GM18861 (cell line): ENCODE measurements around the gene CSH2.
"Not testable (repeated sequence)": the region's sequence is repeated elsewhere in the genome, so short reads cannot be mapped to it uniquely, and the experiment has no call there.

Experiments
- ATAC-seq: cut with Tn5 transposase; IDR thresholded peaks from one replicate; pipeline ENCODE4 v1.9.1; 2021; ENCODE audit not compliant: unreplicated experiment

CSH2 gene

GRCh38 chr17:63873577-63873976 lies at the start of gene CSH2:
CSH2 (minus strand) TSS chr17:63873677; CDS start chr17:63873614, 63 bp downstream.
- not testable (repeated sequence) for ATAC-seq

- ATAC-seq: not testable (repeated sequence)
Observed at GRCh38 chr17:63922402-63922801, 48.9 kb upstream of the CSH2 start.

- not testable (repeated sequence) for ATAC-seq
Observed at GRCh38 chr17:63920779-63921178, 47.3 kb upstream of the CSH2 start.

DNA sequence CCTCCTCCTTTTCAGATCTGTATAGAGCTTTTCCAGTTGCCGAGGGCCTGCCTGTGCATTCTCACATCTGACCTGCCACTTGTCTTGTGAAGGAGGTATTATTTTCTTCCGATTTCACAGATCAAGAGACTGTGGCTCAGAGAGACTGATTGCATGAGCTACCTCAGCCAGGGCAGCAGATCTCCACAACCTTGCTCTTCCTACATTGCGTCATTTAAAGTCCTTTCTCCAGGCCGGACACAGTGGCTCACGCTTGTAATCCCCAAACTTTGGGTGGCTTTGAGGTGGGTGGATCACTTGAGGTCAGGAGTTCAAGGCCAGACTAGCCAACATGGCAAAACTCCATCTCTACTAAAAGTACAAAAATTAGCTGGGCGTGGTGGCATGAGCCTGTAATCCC lies 46.6 kb upstream of the CSH2 start:
- not testable (repeated sequence) for ATAC-seq

DNA sequence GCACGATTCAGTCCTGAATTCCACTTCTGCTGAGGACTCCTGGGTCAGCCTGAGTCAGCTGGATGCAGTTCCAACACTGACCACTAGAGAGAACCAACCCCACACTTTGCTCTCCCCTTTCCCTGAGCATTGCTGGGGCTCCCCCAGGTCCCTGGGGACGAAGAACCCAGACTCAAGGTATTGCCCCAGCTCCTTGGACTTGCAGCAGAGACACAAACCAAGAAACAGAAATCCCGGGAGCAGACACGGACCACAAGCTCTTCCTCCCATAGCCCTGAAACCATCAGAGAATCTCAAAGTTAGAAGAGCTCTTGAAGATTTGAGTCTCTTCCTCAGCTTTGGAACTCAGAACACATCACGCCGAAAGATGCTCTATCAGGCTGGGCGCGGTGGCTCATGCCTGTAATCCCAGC lies 45.8 kb upstream of the CSH2 start:
- no peak for ATAC-seq

DNA sequence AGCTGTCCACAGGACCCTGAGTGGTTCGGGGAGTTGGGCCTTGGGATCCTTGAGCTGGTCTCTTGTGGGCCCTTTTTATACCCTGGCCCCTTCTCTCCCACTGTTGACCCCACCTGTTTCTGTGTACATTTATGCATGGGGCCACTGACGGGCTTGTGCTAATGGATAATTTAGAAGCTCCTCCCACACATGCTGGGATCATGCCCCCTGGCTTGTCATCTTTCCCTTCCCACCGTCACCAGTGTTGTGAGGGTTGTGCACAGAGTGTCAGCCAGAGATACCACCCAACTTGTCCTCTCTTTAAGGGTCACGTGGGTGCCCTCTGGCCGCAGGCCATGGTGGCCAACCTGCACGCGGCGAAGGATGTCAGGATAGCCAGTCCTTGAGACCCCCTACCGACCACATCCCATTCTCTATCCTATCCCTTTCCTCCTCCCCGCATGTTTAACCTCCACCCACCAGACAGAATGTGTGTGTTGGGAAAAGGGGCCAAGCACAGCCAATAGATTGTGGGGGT lies 45.4 kb upstream of the CSH2 start, which contains the start of gene GH1:
TSS of gene GH1 (minus strand) at position 51 of the 517 bp plus-strand sequence. CDS start 63 bp downstream, outside the sequence.
- ATAC-seq: not testable (repeated sequence)

GRCh38 chr17:63918305-63918704 lies 44.8 kb upstream of the CSH2 start:
- ATAC-seq: no peak

GRCh38 chr17:63917646-63918045 lies 44.2 kb upstream of the CSH2 start:
- ATAC-seq: no peak

GRCh38 chr17:63917206-63917605 lies 43.7 kb upstream of the CSH2 start:
- not testable (repeated sequence) for ATAC-seq

- ATAC-seq: no peak
Observed at GRCh38 chr17:63916566-63917185, 43.2 kb upstream of the CSH2 start.

- ATAC-seq: not testable (repeated sequence)
Observed at GRCh38 chr17:63915753-63916152, 42.3 kb upstream of the CSH2 start.

- no peak for ATAC-seq
Observed at GRCh38 chr17:63914471-63914870, 41.0 kb upstream of the CSH2 start.

- no peak for ATAC-seq
Observed at GRCh38 chr17:63911657-63912100, 38.2 kb upstream of the CSH2 start.

DNA sequence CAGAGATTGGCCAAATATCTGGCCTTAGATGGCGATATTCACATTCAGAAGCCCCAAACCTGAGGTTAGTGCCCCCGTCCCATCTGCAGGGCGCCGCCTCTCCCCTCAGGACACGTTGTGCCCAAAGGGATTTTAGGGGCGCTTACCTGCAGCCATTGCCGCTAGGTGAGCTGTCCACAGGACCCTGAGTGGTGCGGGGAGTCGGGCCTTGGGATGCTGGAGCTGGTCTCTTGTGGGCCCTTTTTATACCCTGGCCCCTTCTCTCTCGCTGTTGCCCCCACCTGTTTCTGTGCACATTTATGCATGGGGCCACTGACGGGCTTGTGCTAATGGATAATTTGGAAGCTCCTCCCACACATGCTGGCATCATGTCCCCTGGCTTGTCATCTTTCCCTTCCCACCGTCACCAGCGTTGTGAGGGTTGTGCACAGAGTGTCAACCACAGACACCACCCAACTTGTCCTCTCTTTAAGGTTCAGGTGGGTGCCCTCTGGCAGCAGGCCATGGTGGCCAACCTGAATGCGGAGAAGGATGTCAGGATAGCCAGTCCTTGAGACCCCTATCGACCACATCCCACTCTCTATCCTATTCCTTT lies 37.7 kb upstream of the CSH2 start, which contains the start of gene CSHL1:
TSS of gene CSHL1 (minus strand) at position 218 of the 595 bp plus-strand sequence. CDS start at position 156, 62 bp downstream.
- no peak for ATAC-seq

DNA sequence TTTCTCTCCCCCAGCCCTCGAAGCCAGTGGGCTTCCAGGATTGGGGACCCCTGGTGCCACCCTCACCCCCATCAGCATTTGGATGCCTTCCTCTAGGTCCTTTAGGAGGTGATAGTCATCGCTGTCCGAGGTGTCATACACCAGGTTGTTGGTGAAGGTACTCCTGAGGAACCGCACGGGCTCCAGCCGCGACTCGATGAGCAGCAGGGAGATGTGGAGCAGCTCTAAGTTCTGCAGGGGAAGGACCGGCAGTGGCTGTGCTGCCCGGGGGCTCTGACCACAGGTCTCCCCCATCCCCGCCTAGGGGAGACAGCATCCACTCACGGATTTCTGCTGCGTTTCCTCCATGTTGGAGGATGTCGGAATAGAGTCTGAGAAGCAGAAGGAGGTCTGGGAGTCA lies 36.6 kb upstream of the CSH2 start:
- no peak for ATAC-seq

DNA sequence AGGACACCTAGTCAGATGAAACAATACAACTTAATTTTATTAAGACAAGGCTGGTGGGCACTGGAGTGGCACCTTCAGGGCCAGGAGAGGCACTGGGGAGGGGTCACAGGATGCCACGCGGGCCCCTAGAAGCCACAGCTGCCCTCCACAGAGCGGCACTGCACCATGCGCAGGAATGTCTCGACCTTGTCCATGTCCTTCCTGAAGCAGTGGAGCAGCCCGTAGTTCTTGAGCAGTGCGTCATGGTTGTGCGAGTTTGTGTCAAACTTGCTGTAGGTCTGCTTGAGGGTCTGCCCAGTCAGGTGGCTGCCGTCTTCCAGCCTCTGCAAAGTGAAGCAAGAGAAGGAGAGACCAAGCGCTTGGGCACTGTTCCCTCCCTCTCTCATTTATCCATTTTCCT lies 36.1 kb upstream of the CSH2 start:
- not testable (repeated sequence) for ATAC-seq

- not testable (repeated sequence) for ATAC-seq
Observed at GRCh38 chr17:63907161-63907778, 33.8 kb upstream of the CSH2 start.

- not testable (repeated sequence) for ATAC-seq
Observed at GRCh38 chr17:63904796-63905195, 31.3 kb upstream of the CSH2 start.

DNA sequence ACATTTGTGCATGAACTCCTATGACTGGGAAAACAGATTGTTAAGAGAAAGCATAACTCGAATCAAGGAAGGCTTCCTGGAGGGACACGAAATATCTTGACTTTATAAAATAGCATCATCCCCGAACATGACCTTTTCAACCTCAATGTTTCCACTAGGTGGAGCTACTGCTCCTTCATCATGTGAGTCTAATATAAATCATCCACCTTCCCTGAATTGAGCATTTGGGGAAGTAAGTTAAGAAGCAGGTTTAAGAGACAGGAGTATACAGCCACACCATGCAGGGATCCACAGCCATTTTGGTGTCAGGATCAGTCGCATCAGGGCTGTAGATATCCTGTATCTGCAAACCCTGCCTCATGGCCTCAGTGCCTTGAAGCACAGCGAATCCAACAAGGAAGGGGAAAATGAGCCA lies 30.3 kb upstream of the CSH2 start:
- not testable (repeated sequence) for ATAC-seq

GRCh38 chr17:63901971-63902370 lies 28.5 kb upstream of the CSH2 start:
- ATAC-seq: not testable (repeated sequence)

- not testable (repeated sequence) for ATAC-seq
Observed at GRCh38 chr17:63898899-63899798, 25.7 kb upstream of the CSH2 start.
